HG02970 (cell line): ENCODE results near the gene FAM89B.
A peak's percentile ranks its signal among the peaks of the same experiment; 100 is the strongest.

Experiments used
- ATAC-seq: cut with Tn5 transposase; IDR thresholded peaks from one replicate; pipeline ENCODE4 v1.9.1; 2021; ENCODE audit warnings: mild to moderate bottlenecking, moderate library complexity, moderate number of reproducible peaks; ENCODE audit not compliant: unreplicated experiment, low FRiP score

The FAM89B gene

GRCh38 chr11:65609229-65609628, 36.9 kb downstream of the FAM89B start:
- no peak for ATAC-seq

- no peak for ATAC-seq
Observed at GRCh38 chr11:65609665-65610064, 37.3 kb downstream of the FAM89B start.

- ATAC-seq, result no peak
Observed at GRCh38 chr11:65610404-65610803, 38.1 kb downstream of the FAM89B start.

- no peak for ATAC-seq
Observed at GRCh38 chr11:65611028-65611757, 38.9 kb downstream of the FAM89B start.

GRCh38 chr11:65611758-65612603, 39.6 kb downstream of the FAM89B start:
- no peak for ATAC-seq

GRCh38 chr11:65612691-65613090, 40.4 kb downstream of the FAM89B start:
- ATAC-seq, result no peak

- no peak for ATAC-seq
Observed at GRCh38 chr11:65613091-65613928, 41.0 kb downstream of the FAM89B start.

GRCh38 chr11:65615229-65615949, 43.1 kb downstream of the FAM89B start, which contains the start of gene PCNX3:
Gene PCNX3, plus strand, starts transcription at chr11:65615776. Its CDS starts 536 bp downstream, at chr11:65616312.
- ATAC-seq, result peak; percentile 82

- no peak for ATAC-seq
Observed at GRCh38 chr11:65615950-65616574, 43.7 kb downstream of the FAM89B start.

GRCh38 chr11:65616575-65617001, 44.2 kb downstream of the FAM89B start:
- no peak for ATAC-seq

GRCh38 chr11:65617136-65617850, 45.0 kb downstream of the FAM89B start:
- ATAC-seq, result no peak

- no peak for ATAC-seq
Observed at GRCh38 chr11:65617990-65618751, 45.8 kb downstream of the FAM89B start.

GRCh38 chr11:65618763-65619162, 46.4 kb downstream of the FAM89B start:
- no peak for ATAC-seq

- ATAC-seq, result no peak
Observed at GRCh38 chr11:65619281-65619928, 47.1 kb downstream of the FAM89B start.

GRCh38 chr11:65620666-65621065, 48.3 kb downstream of the FAM89B start:
- no peak for ATAC-seq

GRCh38 chr11:65621460-65621859, 49.1 kb downstream of the FAM89B start:
- ATAC-seq, result no peak

GRCh38 chr11:65622011-65622410, 49.7 kb downstream of the FAM89B start:
- no peak for ATAC-seq

- no peak for ATAC-seq
Observed at GRCh38 chr11:65623177-65623576, 50.8 kb downstream of the FAM89B start.
